Measurements from ENCODE around the gene CCDC102B.

GRCh38 chr18:69097349-69097748 is 299.5 kb downstream of the CCDC102B start:
- TF ChIP-seq CTCF (IDR thresholded peaks at IDR 0.05; ENCODE audit: insufficient read depth, low read length, poor library complexity, severe bottlenecking) (no peak), EZH2phosphoT487 (conservative IDR thresholded peaks at IDR 0.05; ENCODE audit: low read length) (no peak)

All from SU-DHL-6 (cell line).